ENCODE measurements around the gene LASP1. TPM values are rescaled to one million over a fixed set of nuclear protein-coding genes. Genes with fewer than 3 reads are reported as not detected.

The LASP1 gene
- polyA plus RNA-seq, 1 donor (not counting 4 experiments of a cell fraction or from before 2014, with no cell fraction given) = 88.1 TPM

- DNase-seq (ENCODE audit: low read depth, low spot score) = no peak
- H3K27me3 ChIP-seq (ENCODE audit: control insufficient read depth, extremely low read depth, insufficient read depth, low read length) = no peaks in the 10 kb centered on the region
- TF ChIP-seq CTCF (optimal IDR thresholded peaks at IDR 0.05 in 1 of 3, IDR thresholded peaks at IDR 0.05 in 1 of 3, conservative IDR thresholded peaks at IDR 0.05 in 1 of 3; ENCODE audit: extremely low read depth in 1 of 3, insufficient read depth in 2 of 3, low read length in 3 of 3) = no peak
- TF ChIP-seq EZH2 (IDR thresholded peaks at IDR 0.05; ENCODE audit: low read length) = no peak
- H3K4me1 ChIP-seq (ENCODE audit: control insufficient read depth, extremely low read depth, insufficient read depth, low read length) = peaks cover 18% of the 10 kb centered on the region
- peaks cover 3% of the 10 kb centered on the region for H3K9me1 ChIP-seq (ENCODE audit: control insufficient read depth, extremely low read depth, insufficient read depth, low read length)
- no peak overlapping the region for H2AFZ ChIP-seq (ENCODE audit: control insufficient read depth, low read length)
- no peak overlapping the region for H3K27ac ChIP-seq (ENCODE audit: control insufficient read depth, insufficient read depth, low read length)
- H4K20me1 ChIP-seq (ENCODE audit: control insufficient read depth, extremely low read depth, insufficient read depth, low read length) = peaks cover 36% of the 10 kb centered on the region
- dilution Hi-C loops (cut with MboI; ENCODE audit: extremely low pct_ligation_motif_present, low sequenced_read_pairs) = no loop called here
- H3K36me3 ChIP-seq (ENCODE audit: control insufficient read depth in 2 of 2, extremely low read depth in 1 of 2, insufficient read depth in 2 of 2, low read length in 2 of 2) = peaks cover 25 to 49% of the 10 kb centered on the region in 2 experiments
- no peak overlapping the region for H3K9ac ChIP-seq (ENCODE audit: control insufficient read depth, extremely low read depth, insufficient read depth, low read length)
- H3K4me2 ChIP-seq (ENCODE audit: control insufficient read depth, extremely low read depth, insufficient read depth, low read depth, low read length) = no peak overlapping the region
- no peak overlapping the region for H3K4me3 ChIP-seq (ENCODE audit: control insufficient read depth in 2 of 3, extremely low read depth in 1 of 3, insufficient read depth in 2 of 3, low read depth in 1 of 3, low read length in 3 of 3)
- H3K79me2 ChIP-seq (ENCODE audit: control insufficient read depth, insufficient read depth, low read length) = peaks cover 36% of the 10 kb centered on the region
- H3K9me3 ChIP-seq (ENCODE audit: control insufficient read depth, low read depth, low read length) = no peaks in the 10 kb centered on the region
- FAIRE-seq = no peak
Observed at GRCh38 chr17:38848557-38848891, 21.3 kb upstream of the LASP1 start.

GRCh38 chr17:38848939-38849605, 20.8 kb upstream of the LASP1 start:
- H3K4me2 ChIP-seq (ENCODE audit: control insufficient read depth, extremely low read depth, insufficient read depth, low read depth, low read length) = no peak overlapping the region
- H4K20me1 ChIP-seq (ENCODE audit: control insufficient read depth, extremely low read depth, insufficient read depth, low read length) = peaks cover 36% of the 10 kb centered on the region
- dilution Hi-C loops (cut with MboI; ENCODE audit: extremely low pct_ligation_motif_present, low sequenced_read_pairs) = no loop called here
- H3K9ac ChIP-seq (ENCODE audit: control insufficient read depth, extremely low read depth, insufficient read depth, low read length) = no peak overlapping the region
- FAIRE-seq (no peak), DNase-seq (ENCODE audit: low read depth, low spot score) (no peak)
- peaks cover 37% of the 10 kb centered on the region for H3K79me2 ChIP-seq (ENCODE audit: control insufficient read depth, insufficient read depth, low read length)
- H3K27ac ChIP-seq (ENCODE audit: control insufficient read depth, insufficient read depth, low read length) = no peak overlapping the region
- TF ChIP-seq EZH2 (IDR thresholded peaks at IDR 0.05; ENCODE audit: low read length) (no peak), CTCF (optimal IDR thresholded peaks at IDR 0.05 in 1 of 3, IDR thresholded peaks at IDR 0.05 in 1 of 3, conservative IDR thresholded peaks at IDR 0.05 in 1 of 3; ENCODE audit: extremely low read depth in 1 of 3, insufficient read depth in 2 of 3, low read length in 3 of 3) (no peak)
- peaks cover 25 to 49% of the 10 kb centered on the region in 2 experiments for H3K36me3 ChIP-seq (ENCODE audit: control insufficient read depth in 2 of 2, extremely low read depth in 1 of 2, insufficient read depth in 2 of 2, low read length in 2 of 2)
- no peaks in the 10 kb centered on the region for H3K27me3 ChIP-seq (ENCODE audit: control insufficient read depth, extremely low read depth, insufficient read depth, low read length)
- peaks cover 19% of the 10 kb centered on the region for H3K4me1 ChIP-seq (ENCODE audit: control insufficient read depth, extremely low read depth, insufficient read depth, low read length)
- peaks cover 3% of the 10 kb centered on the region for H3K9me1 ChIP-seq (ENCODE audit: control insufficient read depth, extremely low read depth, insufficient read depth, low read length)
- no peak overlapping the region for H2AFZ ChIP-seq (ENCODE audit: control insufficient read depth, low read length)
- no peak overlapping the region for H3K4me3 ChIP-seq (ENCODE audit: control insufficient read depth in 2 of 3, extremely low read depth in 1 of 3, insufficient read depth in 2 of 3, low read depth in 1 of 3, low read length in 3 of 3)
- H3K9me3 ChIP-seq (ENCODE audit: control insufficient read depth, low read depth, low read length) = no peaks in the 10 kb centered on the region

Data from keratinocyte (primary cell).